ENCODE results near the gene TESK2. TPM values are rescaled to one million over a fixed set of nuclear protein-coding genes. Genes with fewer than 3 reads are reported as not detected.
"Not testable (repeated sequence)": the region's sequence is repeated elsewhere in the genome, so short reads cannot be mapped to it uniquely, and the experiment has no call there.

Gene TESK2, protein sequence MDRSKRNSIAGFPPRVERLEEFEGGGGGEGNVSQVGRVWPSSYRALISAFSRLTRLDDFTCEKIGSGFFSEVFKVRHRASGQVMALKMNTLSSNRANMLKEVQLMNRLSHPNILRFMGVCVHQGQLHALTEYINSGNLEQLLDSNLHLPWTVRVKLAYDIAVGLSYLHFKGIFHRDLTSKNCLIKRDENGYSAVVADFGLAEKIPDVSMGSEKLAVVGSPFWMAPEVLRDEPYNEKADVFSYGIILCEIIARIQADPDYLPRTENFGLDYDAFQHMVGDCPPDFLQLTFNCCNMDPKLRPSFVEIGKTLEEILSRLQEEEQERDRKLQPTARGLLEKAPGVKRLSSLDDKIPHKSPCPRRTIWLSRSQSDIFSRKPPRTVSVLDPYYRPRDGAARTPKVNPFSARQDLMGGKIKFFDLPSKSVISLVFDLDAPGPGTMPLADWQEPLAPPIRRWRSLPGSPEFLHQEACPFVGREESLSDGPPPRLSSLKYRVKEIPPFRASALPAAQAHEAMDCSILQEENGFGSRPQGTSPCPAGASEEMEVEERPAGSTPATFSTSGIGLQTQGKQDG
- polyA plus RNA-seq: 1 to 10 TPM in 2 of 3 donors, not detected in 1; 1.8 to 3.3 TPM

DNA sequence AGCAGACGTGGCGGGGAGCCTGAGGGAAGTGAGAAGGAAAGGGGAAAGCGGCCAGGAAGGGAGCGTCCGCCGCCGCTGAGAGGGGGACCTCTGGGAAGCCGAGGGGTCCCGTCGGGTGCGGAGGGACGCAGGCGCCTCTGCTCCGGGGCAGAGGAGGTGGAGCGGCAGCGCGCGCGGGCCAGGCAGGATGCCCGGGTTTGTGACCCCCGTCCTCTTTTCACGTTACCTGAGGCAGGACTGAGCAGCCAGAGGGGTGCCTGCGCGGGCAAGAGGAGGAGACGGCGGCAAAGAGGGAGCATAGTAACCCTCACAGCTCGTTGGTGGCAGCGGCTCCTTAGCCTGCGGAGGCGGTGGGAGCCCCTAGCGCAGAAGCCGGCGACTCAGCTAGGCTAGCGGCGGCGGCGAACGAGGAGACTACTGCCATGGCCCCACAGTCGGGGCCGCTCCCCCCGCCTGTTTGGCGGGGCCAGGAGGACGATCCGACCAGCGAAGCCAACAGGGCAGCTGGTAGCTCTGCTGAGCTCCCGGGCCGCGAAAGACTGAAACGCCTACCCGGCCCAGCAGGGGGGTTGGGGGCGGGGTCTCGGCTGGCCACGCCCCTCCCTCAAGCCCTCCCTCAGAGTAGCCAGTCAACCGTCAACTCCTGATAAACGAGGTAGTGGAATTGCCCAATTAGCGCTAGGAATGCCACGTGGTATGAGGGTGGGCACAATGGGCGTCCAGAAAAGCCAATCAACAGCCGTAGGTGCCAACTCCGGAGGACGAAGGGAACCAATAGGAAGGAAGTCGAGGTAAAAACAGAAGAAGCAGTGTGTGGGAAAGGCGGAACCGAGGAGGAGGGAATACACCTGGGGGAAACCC, at the start of gene TESK2:
Gene TESK2, minus strand, starts transcription at position 538 of the 861 bp plus-strand sequence. CDS start 33,378 bp downstream, outside the sequence.
- H3K4me3 Mint-ChIP-seq: no peak within 1 kb of the TSS
- H3K4me1 Mint-ChIP-seq: peaks cover 5% of the 10 kb centered on the region in 2 donors
- H3K36me3 Mint-ChIP-seq: peaks cover 0 to 8% (median 6%) of the 10 kb centered on the region in 3 donors

DNA sequence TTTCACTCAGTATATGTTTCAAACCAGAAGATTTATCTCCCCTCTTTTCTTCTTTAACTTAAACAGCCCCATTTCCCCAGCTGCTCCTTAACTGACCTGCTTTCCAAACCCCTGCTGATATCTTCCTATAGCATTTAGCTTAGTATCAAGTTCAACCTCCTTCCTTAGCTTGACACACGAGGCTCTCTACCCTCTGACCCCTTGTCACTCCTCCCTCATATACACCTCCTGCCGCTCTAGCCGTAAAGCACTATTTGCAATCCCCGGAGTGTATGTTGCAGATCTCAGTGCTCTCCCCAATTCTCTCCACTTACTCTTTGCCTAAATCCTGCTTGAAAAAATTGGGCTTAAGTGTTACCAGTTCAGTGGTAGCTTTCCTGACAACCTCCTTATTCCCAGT, 45.9 kb upstream of the TESK2 start:
- no peaks in the 10 kb centered on the region for H3K36me3 Mint-ChIP-seq
- H3K9me3 Mint-ChIP-seq: no peaks in the 10 kb centered on the region
- no peak overlapping the region for H3K4me3 Mint-ChIP-seq
- H3K27ac Mint-ChIP-seq: no peak overlapping the region
- no peak for DNase-seq
- H3K27me3 Mint-ChIP-seq (ENCODE audit: low read depth in 3 of 3): peaks cover under 1 to 13% (median 9%) of the 10 kb centered on the region in 3 donors
- no peaks in the 10 kb centered on the region for H3K4me1 Mint-ChIP-seq

More for the DNA sequence above, at the start of gene TESK2:
- Mint-ChIP-seq H3K9me3 (no peaks in the 10 kb centered on the region), H3K27ac (no peak within 1 kb of the TSS), H3K27me3 (ENCODE audit: low read depth in 3 of 3) (peaks cover 0 to 1% (median 0%) of the 10 kb centered on the region in 3 donors)
- peak; percentile 98 to 99 (median 98) for DNase-seq

DNA sequence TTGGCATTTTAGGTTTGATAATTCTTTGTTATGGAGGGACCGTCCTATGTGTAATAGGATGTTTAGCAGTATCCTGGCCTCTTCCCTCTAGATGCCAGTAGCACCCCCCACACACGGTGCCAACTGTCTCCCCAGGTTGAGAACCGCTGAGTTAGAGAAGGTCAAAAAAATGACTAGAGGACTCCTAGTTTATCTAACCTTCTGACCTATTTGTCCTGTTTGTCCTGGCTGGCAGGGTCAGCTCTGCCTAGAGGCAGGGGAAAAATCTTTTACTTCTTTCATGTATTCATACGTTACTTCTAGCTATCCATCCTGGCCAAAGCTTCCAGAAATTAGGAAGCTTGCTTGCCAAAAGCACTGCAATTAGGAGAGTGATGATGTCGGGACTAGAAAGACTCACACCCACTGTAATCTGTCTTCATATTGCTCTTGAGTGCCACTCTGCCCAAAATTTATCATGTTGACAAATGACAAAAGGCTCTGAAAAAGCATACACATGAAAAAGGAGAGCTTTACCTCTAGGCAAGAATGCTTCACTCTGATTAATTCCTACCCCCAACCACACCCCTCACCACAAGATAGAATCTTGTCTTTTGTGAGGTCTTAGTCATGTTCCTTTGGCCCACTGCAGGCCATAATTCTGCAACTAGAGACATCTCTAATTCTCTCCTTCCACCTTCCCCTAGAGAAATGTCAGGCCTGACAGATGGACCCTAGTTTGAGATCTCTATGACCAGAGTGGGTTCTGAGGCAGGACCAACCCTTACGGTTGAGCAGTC, 45.2 kb upstream of the TESK2 start:
- Mint-ChIP-seq H3K9me3 (no peaks in the 10 kb centered on the region), H3K4me1 (no peaks in the 10 kb centered on the region), H3K27ac (no peak overlapping the region)

DNA sequence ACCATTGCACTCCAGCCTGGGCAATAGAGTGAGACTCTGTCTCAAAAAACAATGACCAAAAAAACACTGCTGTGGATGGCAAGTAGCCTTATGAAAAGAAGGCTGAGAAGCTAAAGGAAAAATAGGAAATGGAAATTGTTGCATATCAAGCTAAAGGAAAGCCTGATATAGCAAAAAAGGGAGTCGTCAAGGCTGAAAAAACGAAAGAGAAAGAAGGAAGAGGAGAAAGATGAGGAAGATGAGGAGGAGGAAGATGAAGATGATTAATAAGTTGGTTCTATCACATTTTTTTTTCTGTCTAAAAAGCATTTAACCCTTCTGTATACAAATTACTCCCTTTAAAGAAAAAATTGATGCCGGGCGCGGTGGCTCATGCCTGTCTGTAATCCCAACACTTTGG, 40.9 kb upstream of the TESK2 start:
- no peaks in the 10 kb centered on the region for H3K9me3 Mint-ChIP-seq
- peaks cover 3 to 7% (median 3%) of the 10 kb centered on the region in 3 donors for H3K27me3 Mint-ChIP-seq (ENCODE audit: low read depth in 3 of 3)
- DNase-seq: no peak
- H3K36me3 Mint-ChIP-seq: peaks cover 0 to 3% (median 0%) of the 10 kb centered on the region in 3 donors
- no peak overlapping the region for H3K4me3 Mint-ChIP-seq
- H3K27ac Mint-ChIP-seq: no peak overlapping the region
- H3K4me1 Mint-ChIP-seq: no peaks in the 10 kb centered on the region

More for the DNA sequence above, 45.2 kb upstream of the TESK2 start:
- no peak overlapping the region for H3K4me3 Mint-ChIP-seq
- peaks cover 3 to 12% (median 8%) of the 10 kb centered on the region in 3 donors for H3K27me3 Mint-ChIP-seq (ENCODE audit: low read depth in 3 of 3)
- no peak for DNase-seq
- H3K36me3 Mint-ChIP-seq: peaks cover 0 to 3% (median 0%) of the 10 kb centered on the region in 3 donors

DNA sequence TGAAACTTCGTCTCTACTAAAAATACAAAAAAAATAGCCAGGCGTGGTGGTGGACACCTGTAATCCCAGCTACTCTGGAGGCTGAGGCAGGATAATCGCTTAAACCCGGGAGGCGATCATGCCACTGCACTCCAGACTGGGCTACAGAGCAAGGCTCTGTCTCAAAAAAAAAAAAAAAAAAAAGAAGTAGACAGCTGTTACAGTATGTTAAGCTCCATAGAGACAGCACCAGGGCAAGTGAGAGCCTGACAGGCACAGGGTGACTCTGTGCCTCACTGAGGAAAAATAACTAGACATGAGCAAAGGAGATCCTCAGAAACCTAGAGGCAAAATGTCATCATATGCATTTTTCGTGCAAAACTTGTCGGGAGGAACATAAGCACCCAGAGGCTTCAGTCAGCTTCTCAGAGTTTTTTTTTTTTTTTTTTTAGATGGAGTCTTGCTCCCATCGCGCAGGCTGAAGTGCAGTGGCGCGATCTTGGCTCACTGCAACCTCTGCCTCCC, 39.7 kb upstream of the TESK2 start:
- H3K27me3 Mint-ChIP-seq (ENCODE audit: low read depth in 3 of 3): peaks cover 0 to 7% (median 4%) of the 10 kb centered on the region in 3 donors
- no peak overlapping the region for H3K4me3 Mint-ChIP-seq
- no peaks in the 10 kb centered on the region for H3K9me3 Mint-ChIP-seq
- H3K4me1 Mint-ChIP-seq: no peaks in the 10 kb centered on the region
- no peak overlapping the region for H3K27ac Mint-ChIP-seq
- no peak for DNase-seq
- H3K36me3 Mint-ChIP-seq: peaks cover 0 to 3% (median 0%) of the 10 kb centered on the region in 3 donors

DNA sequence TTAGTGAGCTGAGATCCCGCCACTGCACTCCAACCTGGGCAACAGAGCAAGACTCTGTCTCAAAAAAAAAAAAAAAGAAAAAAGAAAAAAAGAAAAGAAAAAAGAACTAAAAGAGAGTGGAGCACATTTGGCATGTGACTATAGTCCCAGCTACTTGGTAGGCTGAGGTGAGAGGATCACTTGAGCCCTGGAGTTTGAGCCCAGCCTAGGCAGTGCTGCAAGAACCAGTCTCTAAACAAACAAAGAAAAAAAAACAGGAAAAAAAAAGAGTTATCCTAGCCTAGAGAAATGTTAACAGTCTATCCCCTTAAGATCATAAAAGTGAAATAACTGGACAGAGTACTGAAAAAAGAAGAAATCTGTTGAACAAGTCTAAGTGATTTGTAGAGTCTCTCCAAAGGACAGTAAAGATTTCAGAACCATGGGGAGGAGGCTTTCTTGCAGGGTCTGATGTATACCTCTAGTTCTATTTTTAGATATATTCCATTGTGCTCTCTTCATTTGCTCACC, 35.2 kb upstream of the TESK2 start:
- H3K4me3 Mint-ChIP-seq: no peak overlapping the region
- no peak for DNase-seq

DNA sequence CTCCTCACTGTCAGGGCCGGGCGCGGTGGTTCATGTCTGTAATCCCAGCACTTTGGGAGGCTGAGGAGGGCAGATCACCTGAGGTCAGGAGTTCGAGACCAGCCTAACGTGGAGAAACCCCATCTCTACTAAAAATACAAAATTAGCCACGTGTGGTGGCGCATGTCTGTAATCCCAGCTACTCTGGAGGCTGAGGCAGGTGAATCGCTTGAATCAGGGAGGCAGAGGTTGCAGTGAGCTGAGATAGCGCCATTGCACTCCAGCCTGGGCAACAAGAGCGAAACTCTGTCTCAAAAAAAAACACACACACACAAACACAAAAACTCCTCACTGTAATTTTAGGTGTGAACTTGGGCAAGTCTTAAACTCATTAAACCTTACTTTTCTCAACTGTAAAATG, 33.0 kb upstream of the TESK2 start:
- not testable (repeated sequence) for H3K27ac Mint-ChIP-seq, H3K36me3 Mint-ChIP-seq

More for the DNA sequence above, 35.2 kb upstream of the TESK2 start:
- Mint-ChIP-seq H3K4me1 (peaks cover 13 to 16% of the 10 kb centered on the region in 2 donors), H3K27me3 (ENCODE audit: low read depth in 3 of 3) (peaks cover 7 to 12% (median 8%) of the 10 kb centered on the region in 3 donors), H3K36me3 (peaks cover 0 to under 1% (median 0%) of the 10 kb centered on the region in 3 donors), H3K9me3 (no peaks in the 10 kb centered on the region), H3K27ac (no peak overlapping the region)

DNA sequence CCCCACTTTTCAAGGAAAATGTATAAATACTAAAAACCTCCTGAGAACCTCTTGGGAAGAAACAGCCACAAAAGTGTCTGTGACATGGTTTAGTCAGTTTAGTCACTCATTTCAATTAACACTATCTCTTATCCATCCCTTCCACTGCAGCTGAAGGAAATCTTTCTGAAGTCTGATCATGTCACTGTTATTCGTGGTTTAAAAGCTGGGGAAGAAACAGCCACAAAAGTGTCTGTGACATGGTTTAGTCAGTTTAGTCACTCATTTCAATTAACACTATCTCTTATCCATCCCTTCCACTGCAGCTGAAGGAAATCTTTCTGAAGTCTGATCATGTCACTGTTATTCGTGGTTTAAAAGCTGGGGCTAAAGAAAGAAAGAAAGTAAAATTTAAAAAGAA, 32.6 kb upstream of the TESK2 start:
- peaks cover 7 to 15% (median 8%) of the 10 kb centered on the region in 3 donors for H3K27me3 Mint-ChIP-seq (ENCODE audit: low read depth in 3 of 3)
- H3K4me3 Mint-ChIP-seq: peak overlapping the region in 1 of 5 donors; percentile 47
- peaks cover 29 to 32% of the 10 kb centered on the region in 2 donors for H3K4me1 Mint-ChIP-seq
- H3K9me3 Mint-ChIP-seq, H3K36me3 Mint-ChIP-seq, DNase-seq: not testable (repeated sequence)
- H3K27ac Mint-ChIP-seq: peak overlapping the region in 1 of 6 donors; percentile 30

More for the DNA sequence above, 33.0 kb upstream of the TESK2 start:
- Mint-ChIP-seq H3K27me3 (ENCODE audit: low read depth in 3 of 3) (peaks cover 7 to 15% (median 8%) of the 10 kb centered on the region in 3 donors), H3K4me1 (peaks cover 27 to 28% of the 10 kb centered on the region in 2 donors)
- H3K4me3 Mint-ChIP-seq, DNase-seq, H3K9me3 Mint-ChIP-seq: not testable (repeated sequence)

DNA sequence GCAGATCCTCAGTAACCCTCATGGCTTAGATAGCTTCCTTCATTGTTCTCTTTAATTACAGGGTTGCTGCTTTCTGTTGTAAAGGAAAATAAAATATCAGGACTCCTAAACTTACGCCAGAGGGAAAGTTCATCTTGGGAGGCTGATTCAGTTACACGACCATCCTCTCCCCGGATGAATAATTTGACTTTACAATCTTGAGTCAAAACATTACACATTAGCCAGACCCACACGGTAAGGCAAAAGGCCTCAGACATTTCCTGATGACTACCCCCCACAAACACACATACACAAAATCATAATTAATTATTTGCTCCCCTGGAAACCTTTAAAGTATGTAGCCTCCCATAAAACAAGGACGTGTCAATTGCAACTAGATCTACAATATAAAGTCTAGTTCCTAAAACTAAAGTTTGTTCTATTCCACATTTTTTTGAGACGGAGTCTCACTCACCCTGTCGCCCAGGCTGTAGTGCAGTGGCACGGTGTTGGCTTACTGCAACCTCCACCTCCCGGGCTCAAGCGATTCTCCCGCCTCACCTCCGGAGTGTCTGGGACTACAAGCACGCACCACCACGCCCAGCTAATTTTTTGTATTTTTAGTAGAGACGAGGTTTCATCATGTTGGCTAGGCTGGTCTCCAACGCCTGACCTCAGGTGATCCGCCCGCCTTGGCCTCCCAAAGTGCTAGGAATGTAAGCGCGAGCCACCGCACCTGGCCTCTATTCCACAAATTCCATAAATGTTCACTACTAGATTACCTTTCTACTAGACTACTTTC, 31.6 kb upstream of the TESK2 start:
- H3K27me3 Mint-ChIP-seq (ENCODE audit: low read depth in 3 of 3): peaks cover 7 to 10% (median 8%) of the 10 kb centered on the region in 3 donors
- H3K27ac Mint-ChIP-seq: peak overlapping the region; percentile 16 to 87 (median 82)
- no peaks in the 10 kb centered on the region for H3K36me3 Mint-ChIP-seq
- peak in 1 of 3 donors; percentile 5 for DNase-seq
- peaks cover 29 to 33% of the 10 kb centered on the region in 2 donors for H3K4me1 Mint-ChIP-seq
- no peaks in the 10 kb centered on the region for H3K9me3 Mint-ChIP-seq
- peak overlapping the region; percentile 93 to 97 (median 95) for H3K4me3 Mint-ChIP-seq

DNA sequence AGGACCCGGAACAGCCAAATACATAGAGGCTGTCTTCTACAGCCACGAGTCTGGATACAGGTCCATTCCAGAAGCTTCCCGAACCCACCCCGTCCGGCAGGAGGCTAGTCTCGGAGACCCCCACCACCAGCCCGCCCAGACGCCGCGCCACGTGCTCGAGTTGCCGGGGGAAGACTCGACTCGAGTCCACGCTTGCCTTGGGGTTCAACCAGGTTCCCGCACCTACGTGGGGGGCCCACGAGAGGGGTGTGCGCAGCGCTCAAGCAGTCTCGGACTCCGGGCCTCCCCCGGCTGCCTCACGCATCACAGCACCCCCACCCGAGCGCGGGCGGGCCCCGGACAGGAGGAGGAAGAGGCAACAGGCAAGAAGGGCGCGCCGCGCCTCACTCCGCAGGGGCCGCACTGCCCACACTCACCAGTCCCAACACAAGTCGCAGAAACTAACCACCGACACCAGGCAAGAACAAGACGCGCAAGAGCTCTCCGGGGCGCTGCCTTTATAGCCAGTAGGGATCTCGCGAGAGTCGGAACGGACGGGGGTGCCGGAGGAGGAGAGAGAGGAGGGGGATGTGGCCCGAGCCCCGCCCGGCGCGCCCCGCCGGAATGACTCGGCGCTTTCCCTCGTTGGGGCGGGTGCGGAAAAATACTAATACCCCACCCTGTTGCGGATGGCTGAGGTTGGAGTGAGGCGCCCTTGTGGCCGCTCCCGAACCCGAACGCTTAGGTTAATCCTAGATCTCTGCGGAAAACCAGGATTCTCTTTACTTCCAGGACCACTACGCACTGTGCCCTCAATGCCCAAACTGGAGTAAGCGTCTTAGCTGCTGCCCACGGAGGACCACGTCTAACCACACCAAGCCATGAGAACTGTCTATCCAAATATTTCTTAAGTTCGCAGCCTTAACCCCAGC, 30.7 kb upstream of the TESK2 start, which contains the start of gene PRDX1:
Gene PRDX1, minus strand, starts transcription at position 472 of the 911 bp plus-strand sequence. CDS start 2,841 bp downstream, outside the sequence.
- Mint-ChIP-seq H3K4me3 (peak within 1 kb of the TSS; percentile 93 to 97 (median 95)), H3K27ac (peak within 1 kb of the TSS; percentile 64 to 87 (median 82)), H3K27me3 (ENCODE audit: low read depth in 3 of 3) (peaks cover 7 to 10% (median 8%) of the 10 kb centered on the region in 3 donors), H3K9me3 (no peaks in the 10 kb centered on the region), H3K4me1 (peaks cover 29 to 33% of the 10 kb centered on the region in 2 donors), H3K36me3 (peaks cover 0 to 3% (median 0%) of the 10 kb centered on the region in 3 donors)
- DNase-seq: peak; percentile 85 to 92 (median 88)

DNA sequence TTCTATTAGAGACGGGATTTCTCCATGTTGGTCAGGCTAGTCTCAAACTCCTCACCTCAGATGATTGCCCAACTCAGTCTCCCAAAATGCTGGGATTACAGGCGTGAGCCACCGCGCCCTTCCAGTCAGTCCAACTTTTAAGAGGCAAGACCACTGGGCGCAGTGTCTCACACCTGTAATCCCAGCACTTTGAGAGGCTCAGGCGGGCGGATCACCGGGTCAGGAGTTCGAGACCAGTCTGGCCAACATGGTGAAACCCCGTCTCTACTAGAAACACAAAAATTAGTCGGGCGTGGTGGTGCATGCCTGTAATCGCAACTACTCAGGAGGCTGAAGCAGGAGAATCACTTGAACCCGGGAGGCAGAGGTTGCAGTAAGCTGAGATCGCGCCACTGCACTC, 28.8 kb upstream of the TESK2 start:
- H3K4me3 Mint-ChIP-seq: peak overlapping the region in 4 of 5 donors; percentile 77 to 94 (median 79)
- peaks cover 11 to 20% (median 15%) of the 10 kb centered on the region in 3 donors for H3K36me3 Mint-ChIP-seq
- not testable (repeated sequence) for DNase-seq, H3K27ac Mint-ChIP-seq, H3K9me3 Mint-ChIP-seq
- peaks cover 29 to 33% of the 10 kb centered on the region in 2 donors for H3K4me1 Mint-ChIP-seq
- peaks cover 5 to 10% (median 8%) of the 10 kb centered on the region in 3 donors for H3K27me3 Mint-ChIP-seq (ENCODE audit: low read depth in 3 of 3)

Data from immature natural killer cell (primary cell).